Brain microvascular endothelial cell (primary cell): ENCODE results near the gene ZNF512.

Experiments used
- DNase-seq: peaks from one replicate; pipeline ENCODE4 v3.0.0-alpha.2; 2020
- H3K27ac ChIP-seq: fragments of 250-450 bp; sonication (Bioruptor Pico); 2 replicates; pipeline ENCODE4 v1.5.1; 2020; ENCODE audit warnings: mild to moderate bottlenecking, moderate library complexity
- H3K27me3 ChIP-seq: fragments of 250-450 bp; sonication (Bioruptor Pico); replicated peaks from 2 replicates; pipeline ENCODE4 v1.5.1; 2020; ENCODE audit warnings: mild to moderate bottlenecking
- H3K36me3 ChIP-seq: fragments of 250-450 bp; sonication (Bioruptor Pico); replicated peaks from 2 replicates; pipeline ENCODE4 v1.5.1; 2020; ENCODE audit warnings: mild to moderate bottlenecking
- H3K4me3 ChIP-seq: 2 replicates; pipeline ENCODE4 v1.5.1; 2011; ENCODE audit warnings: low read depth, mild to moderate bottlenecking, control low read depth, low read length, moderate library complexity
- in situ Hi-C: cut with HindIII; loops from 2 replicates; pipeline ENCODE4 v1.10.0; 2017; ENCODE audit warnings: low sequenced_read_pairs, low pct_ligation_motif_present
- TF ChIP-seq, protein P1 (sequence below): IDR thresholded peaks from 2 replicates; pipeline ENCODE4 v1.5.1; 2011; ENCODE audit warnings: low read depth, mild to moderate bottlenecking, moderate library complexity, low read length, control low read depth, inconsistent platforms; ENCODE audit errors: missing control alignments

ZNF512 gene

DNA sequence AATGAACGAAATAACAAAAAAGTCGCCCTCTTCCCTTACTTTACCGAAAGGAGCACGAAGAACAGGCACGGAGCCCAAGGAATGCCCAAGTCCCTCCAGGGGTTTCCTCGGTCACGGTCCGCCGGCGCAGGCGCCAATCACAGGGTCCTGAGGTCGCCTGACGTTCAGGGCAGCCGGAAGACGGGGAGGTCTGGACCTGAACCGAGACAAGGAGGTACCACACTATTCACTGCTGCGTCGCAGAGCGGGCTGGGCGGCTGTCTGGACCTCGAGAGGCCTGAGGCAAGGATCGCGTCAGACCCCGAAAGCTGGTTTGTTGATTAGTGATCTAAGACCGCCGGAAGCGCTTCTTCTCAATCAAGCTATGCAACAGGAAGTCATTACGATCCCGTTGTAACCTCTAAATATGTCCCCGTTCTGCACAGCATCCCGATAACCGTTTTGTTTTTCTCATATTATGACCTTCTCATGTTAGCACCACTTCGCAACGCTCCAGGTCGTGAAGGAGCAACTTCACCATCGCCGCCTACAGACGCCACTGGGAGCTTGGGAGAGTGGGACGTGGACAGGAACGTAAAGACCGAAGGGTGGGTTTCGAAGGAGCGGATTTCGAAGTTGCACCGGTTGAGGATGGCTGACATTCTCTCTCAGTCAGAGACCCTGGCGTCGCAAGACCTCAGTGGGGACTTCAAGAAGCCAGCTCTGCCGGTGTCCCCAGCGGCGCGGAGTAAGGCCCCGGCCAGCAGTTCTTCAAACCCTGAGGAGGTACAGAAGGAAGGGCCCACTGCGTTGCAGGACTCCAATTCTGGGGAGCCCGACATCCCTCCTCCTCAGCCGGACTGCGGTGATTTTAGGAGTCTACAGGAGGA is 80.7 kb downstream of the ZNF512 start, which contains the start of the genes SLC4A1AP and SUPT7L:
Gene SLC4A1AP (plus strand): TSS at position 605 of the 869 bp plus-strand sequence. CDS start 26 bp downstream, at position 631.
Gene SUPT7L (minus strand): TSS at position 330 of the 869 bp plus-strand sequence. CDS start 1,422 bp downstream, outside the sequence.
- peak; percentile 82 for DNase-seq
- peaks cover 24% of the 10 kb centered on the region for H3K36me3 ChIP-seq
- TF ChIP-seq, protein P1, sequence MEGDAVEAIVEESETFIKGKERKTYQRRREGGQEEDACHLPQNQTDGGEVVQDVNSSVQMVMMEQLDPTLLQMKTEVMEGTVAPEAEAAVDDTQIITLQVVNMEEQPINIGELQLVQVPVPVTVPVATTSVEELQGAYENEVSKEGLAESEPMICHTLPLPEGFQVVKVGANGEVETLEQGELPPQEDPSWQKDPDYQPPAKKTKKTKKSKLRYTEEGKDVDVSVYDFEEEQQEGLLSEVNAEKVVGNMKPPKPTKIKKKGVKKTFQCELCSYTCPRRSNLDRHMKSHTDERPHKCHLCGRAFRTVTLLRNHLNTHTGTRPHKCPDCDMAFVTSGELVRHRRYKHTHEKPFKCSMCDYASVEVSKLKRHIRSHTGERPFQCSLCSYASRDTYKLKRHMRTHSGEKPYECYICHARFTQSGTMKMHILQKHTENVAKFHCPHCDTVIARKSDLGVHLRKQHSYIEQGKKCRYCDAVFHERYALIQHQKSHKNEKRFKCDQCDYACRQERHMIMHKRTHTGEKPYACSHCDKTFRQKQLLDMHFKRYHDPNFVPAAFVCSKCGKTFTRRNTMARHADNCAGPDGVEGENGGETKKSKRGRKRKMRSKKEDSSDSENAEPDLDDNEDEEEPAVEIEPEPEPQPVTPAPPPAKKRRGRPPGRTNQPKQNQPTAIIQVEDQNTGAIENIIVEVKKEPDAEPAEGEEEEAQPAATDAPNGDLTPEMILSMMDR = no peak
- H3K4me3 ChIP-seq = peak within 1 kb of the TSS; percentile 95
- in situ Hi-C loops = no loop called here
- H3K27me3 ChIP-seq = no peaks in the 10 kb centered on the region
- peak within 1 kb of the TSS; percentile 88 for H3K27ac ChIP-seq

DNA sequence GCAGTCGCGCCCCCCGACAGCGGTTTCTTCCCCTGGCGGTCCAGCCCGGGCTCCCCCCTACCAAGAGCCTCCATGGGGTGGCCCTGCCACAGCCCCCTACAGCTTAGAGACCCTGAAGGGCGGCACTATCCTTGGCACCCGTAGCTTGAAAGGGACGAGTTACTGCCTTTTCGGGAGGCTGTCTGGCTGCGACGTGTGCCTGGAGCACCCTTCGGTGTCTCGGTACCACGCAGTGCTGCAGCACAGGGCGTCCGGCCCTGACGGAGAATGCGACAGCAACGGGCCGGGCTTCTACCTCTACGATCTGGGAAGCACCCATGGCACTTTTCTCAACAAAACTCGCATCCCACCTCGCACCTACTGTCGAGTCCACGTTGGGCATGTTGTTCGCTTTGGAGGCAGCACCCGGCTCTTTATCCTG is 81.3 kb downstream of the ZNF512 start:
- Histone ChIP-seq H3K4me3 (peak overlapping the region; percentile 95), H3K27me3 (no peaks in the 10 kb centered on the region), H3K36me3 (peaks cover 24% of the 10 kb centered on the region), H3K27ac (peak overlapping the region; percentile 88)
- DNase-seq = no peak
- in situ Hi-C loops = no loop called here
- TF ChIP-seq, protein P1 = peak; percentile 2

DNA sequence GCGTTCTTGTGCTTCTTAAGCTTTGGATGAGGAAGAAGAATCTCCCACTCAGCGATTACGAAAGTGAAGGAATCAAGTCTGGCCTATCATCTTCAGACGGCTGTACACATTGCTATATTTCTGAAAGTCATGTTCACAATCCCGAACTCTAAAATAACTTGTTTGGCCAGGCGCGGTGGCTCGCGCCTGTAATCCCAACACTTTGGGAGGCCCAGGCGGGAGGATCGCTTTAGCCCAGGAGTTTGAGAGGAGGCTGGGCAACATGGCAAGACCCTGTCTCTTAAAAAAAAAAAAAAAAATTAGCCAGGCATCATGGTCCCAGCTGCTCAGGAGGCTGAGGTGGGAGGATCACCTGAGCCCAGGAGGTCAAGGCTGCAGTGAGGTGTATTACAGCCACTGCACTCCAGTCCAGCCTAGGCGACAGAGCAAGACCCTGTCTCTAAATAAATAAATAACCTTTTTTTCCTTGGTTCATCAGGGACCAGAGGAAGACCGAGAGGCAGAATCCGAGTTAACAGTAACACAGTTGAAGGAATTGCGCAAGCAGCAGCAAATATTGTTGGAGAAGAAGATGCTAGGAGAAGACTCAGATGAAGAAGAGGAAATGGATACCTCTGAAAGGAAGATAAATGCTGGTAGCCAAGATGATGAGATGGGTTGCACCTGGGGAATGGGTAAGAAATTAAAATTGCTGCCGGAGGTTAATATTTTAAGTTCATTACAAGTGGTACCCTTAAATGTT is 82.0 kb downstream of the ZNF512 start:
- no peak for DNase-seq
- Histone ChIP-seq H3K27ac (no peak overlapping the region), H3K36me3 (peaks cover 27% of the 10 kb centered on the region), H3K27me3 (no peaks in the 10 kb centered on the region), H3K4me3 (peak overlapping the region; percentile 95)
- TF ChIP-seq, protein P1 = no peak
- in situ Hi-C loops = no loop called here

DNA sequence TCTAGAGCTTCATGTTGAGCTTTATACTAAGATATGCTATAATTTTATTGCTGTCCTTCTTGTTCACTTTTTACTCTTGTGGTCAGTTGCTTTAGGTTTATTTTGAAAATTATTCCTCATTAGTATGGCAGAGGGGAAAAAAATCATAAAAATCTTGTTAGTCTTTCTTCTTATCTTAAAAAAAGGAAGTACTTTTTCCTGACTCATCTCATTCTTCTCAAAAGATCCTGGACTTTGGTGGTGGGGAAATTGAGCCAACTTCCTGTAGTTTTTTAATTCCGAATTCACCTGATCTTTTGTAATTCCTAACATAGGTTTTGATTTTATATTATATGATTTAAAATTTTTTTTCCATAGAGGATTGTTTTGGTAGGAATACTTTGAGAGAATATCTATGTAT is 84.6 kb downstream of the ZNF512 start:
- in situ Hi-C loops = no loop called here
- H3K27me3 ChIP-seq = no peaks in the 10 kb centered on the region
- H3K36me3 ChIP-seq = peaks cover 20% of the 10 kb centered on the region
- no peak overlapping the region for H3K27ac ChIP-seq
- no peak for DNase-seq
- H3K4me3 ChIP-seq = no peak overlapping the region
- TF ChIP-seq, protein P1 = no peak

DNA sequence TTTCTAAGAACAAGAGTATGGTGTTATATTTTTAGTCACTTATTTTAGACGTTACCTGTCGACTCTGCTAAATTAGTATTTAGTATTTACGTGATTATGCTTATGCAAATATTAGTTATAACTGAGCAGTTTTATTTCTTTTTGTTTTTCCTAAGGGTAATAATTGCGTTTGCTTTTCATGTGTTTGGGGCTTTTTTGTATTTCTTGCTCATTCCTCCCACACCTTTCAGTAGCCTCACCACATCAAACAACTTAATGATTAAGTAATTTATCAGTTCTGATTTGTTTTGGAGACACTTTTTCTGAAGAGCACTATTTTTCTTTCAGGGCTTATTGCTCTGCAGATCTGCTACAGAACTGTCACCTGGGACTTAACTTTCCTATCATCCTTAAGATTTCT is 88.4 kb downstream of the ZNF512 start:
- Histone ChIP-seq H3K27ac (no peak overlapping the region), H3K36me3 (peaks cover 38% of the 10 kb centered on the region), H3K4me3 (no peak overlapping the region), H3K27me3 (no peaks in the 10 kb centered on the region)
- in situ Hi-C loops = no loop called here
- DNase-seq = no peak
- TF ChIP-seq, protein P1 = no peak
